Breast epithelium (tissue), 3 donors: Measurements from ENCODE around the gene ARHGAP9.
"Not testable (repeated sequence)": the region's sequence is repeated elsewhere in the genome, so short reads cannot be mapped to it uniquely, and the experiment has no call there.

Experiments used
- POLR2A ChIP-seq: fragments of 450-650 bp; IDR thresholded peaks from one replicate; pipeline ENCODE4 v1.6.1; 2016; ENCODE audit warnings: antibody characterized with exemption, mild to moderate bottlenecking, moderate library complexity
- POLR2AphosphoS5 ChIP-seq, 3 donors: sonication (generic); formaldehyde crosslinking; IDR thresholded peaks; one replicate each; pipeline ENCODE4 v1.6.1; 2017; ENCODE audit warnings: antibody characterized with exemption in 3 of 3
- TF ChIP-seq, protein P1 (sequence below), 3 donors: fragments of 450-650 bp; IDR thresholded peaks; one replicate each; pipeline ENCODE4 v1.5.1; 2016 to 2017; ENCODE audit warnings: antibody characterized with exemption in 3 of 3, mild to moderate bottlenecking in 3 of 3, moderate library complexity in 3 of 3

DNA sequence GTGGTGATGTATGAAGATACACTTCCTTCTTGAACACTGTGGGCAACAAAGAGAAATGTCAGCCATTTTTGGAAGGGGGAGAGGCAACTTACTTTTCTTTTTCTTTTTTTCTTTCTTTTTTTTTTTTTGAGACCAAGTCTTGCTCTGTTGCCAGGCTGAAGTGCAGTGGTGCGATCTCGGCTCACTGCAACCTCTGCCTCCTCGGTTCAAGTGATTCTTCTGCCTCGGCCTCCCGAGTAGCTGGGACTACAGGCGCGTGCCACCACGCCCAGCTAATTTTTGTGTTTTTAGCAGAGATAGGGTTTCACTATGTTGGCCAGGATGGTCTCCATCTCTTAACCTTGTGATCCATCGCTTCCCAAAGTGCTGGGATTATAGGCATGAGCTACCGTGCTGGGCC lies 38.1 kb upstream of the ARHGAP9 start:
- TF ChIP-seq, protein P1, sequence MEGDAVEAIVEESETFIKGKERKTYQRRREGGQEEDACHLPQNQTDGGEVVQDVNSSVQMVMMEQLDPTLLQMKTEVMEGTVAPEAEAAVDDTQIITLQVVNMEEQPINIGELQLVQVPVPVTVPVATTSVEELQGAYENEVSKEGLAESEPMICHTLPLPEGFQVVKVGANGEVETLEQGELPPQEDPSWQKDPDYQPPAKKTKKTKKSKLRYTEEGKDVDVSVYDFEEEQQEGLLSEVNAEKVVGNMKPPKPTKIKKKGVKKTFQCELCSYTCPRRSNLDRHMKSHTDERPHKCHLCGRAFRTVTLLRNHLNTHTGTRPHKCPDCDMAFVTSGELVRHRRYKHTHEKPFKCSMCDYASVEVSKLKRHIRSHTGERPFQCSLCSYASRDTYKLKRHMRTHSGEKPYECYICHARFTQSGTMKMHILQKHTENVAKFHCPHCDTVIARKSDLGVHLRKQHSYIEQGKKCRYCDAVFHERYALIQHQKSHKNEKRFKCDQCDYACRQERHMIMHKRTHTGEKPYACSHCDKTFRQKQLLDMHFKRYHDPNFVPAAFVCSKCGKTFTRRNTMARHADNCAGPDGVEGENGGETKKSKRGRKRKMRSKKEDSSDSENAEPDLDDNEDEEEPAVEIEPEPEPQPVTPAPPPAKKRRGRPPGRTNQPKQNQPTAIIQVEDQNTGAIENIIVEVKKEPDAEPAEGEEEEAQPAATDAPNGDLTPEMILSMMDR (IDR thresholded peaks at IDR 0.05), result not testable (repeated sequence)
- TF ChIP-seq POLR2AphosphoS5 (IDR thresholded peaks at IDR 0.05); POLR2A: not testable (repeated sequence)
